HCT116 (cell line): ENCODE measurements around the gene SCD5. TPM values are rescaled to one million over a fixed set of nuclear protein-coding genes. Genes with fewer than 3 reads are reported as not detected.

Experiments
- ATAC-seq: fragments of 200-7000 bp; cut with Tn5 transposase; 2 replicates; pipeline ENCODE4 v1.9.1; 2020; ENCODE audit warnings: mild to moderate bottlenecking, moderate library complexity
- BruUV-seq: library from RNA; stranded (reverse); fragments of 400-500 nt; replicated peaks from 2 replicates; lab custom pipeline; 2021; lab: Mats Ljungman, UMichigan
- CTCF ChIA-PET: fragments of 300-600 bp; sonication (Branson Sonifier 250); formaldehyde crosslinking; loops from one replicate; lab custom pipeline; 2021; ENCODE audit warnings: antibody characterized with exemption; lab: Charles Lee
- POLR2A ChIA-PET: fragments of 300-600, 350-600 bp; sonication (Branson Sonifier 250); formaldehyde crosslinking; loops from one replicate; lab custom pipeline; 2021; ENCODE audit warnings: antibody characterized with exemption; lab: Charles Lee
- RAD21 ChIA-PET, 2 experiments: fragments of 300-600 bp; sonication (Branson Sonifier 250); formaldehyde crosslinking; loops; one replicate each; lab custom pipeline; 2023; ENCODE audit warnings: low total read pairs in 2 of 2; ENCODE audit not compliant: uncharacterized antibody in 2 of 2, unreplicated experiment in 2 of 2, low non-redundant PET in 1 of 2; lab: Charles Lee
- DNase-seq: peaks from one replicate; pipeline ENCODE4 v3.0.0-alpha.2; 2010; ENCODE audit warnings: low read depth, low spot score
- H2AFZ ChIP-seq: fragments of 200-600 bp; shearing (Covaris generic), sonication (generic); 2 replicates; pipeline ENCODE4 v1.6.1; 2017; ENCODE audit warnings: low read depth, mixed run types, mixed read lengths, antibody characterized with exemption, low read length; ENCODE audit not compliant: poor library complexity, severe bottlenecking
- H3K27ac ChIP-seq: 2 replicates; pipeline ENCODE4 v1.5.1; 2012; ENCODE audit warnings: low read depth, low read length
- H3K27me3 ChIP-seq: fragments of 200-600 bp; sonication (generic); 2 replicates; pipeline ENCODE4 v1.6.1; 2016; ENCODE audit warnings: mixed run types, low read length, mixed read lengths; ENCODE audit not compliant: insufficient read depth
- H3K36me3 ChIP-seq, 2 experiments: fragments of 200-500 bp in 1 of 2; fragments of 200-600 bp in 1 of 2; sonication (Bioruptor generic) in 1 of 2; sonication (generic) in 1 of 2; 2 replicates each; pipeline versions ENCODE4 v1.5.1 to v1.6.1; 2014 to 2016; ENCODE audit warnings: low read length in 2 of 2, inconsistent platforms in 1 of 2, mixed read lengths in 1 of 2, mixed run types in 1 of 2; ENCODE audit not compliant: insufficient read depth in 2 of 2, control insufficient read depth in 1 of 2
- H3K4me1 ChIP-seq, 2 experiments: fragments of 200-600 bp in 1 of 2; sonication (generic) in 1 of 2; 2 replicates each; pipeline versions ENCODE4 v1.5.1 to v1.6.1; 2012 to 2017; ENCODE audit warnings: low read length in 2 of 2, inconsistent platforms in 1 of 2, mild to moderate bottlenecking in 1 of 2, mixed read lengths in 1 of 2, mixed run types in 1 of 2, moderate library complexity in 1 of 2; ENCODE audit not compliant: insufficient read depth in 2 of 2, control insufficient read depth in 1 of 2
- H3K4me2 ChIP-seq: fragments of 200-600 bp; sonication (generic); 2 replicates; pipeline ENCODE4 v1.6.1; 2017; ENCODE audit warnings: mixed run types, low read length, mixed read lengths
- H3K4me3 ChIP-seq, 2 experiments: fragments of 200-600 bp in 1 of 2; sonication (generic) in 1 of 2; replicated peaks in 1 of 2; 2 replicates each; pipeline ENCODE4 v1.5.1; 2011 to 2016; ENCODE audit warnings: low read length in 2 of 2, control low read depth in 1 of 2, low read depth in 1 of 2, mild to moderate bottlenecking in 1 of 2, mixed read lengths in 1 of 2, mixed run types in 1 of 2
- H3K79me2 ChIP-seq: fragments of 200-600 bp; sonication (generic); 2 replicates; pipeline ENCODE4 v1.6.1; 2017; ENCODE audit warnings: mild to moderate bottlenecking, mixed run types, low read length, moderate library complexity, mixed read lengths; ENCODE audit not compliant: insufficient read depth
- H3K9ac ChIP-seq: fragments of 200-600 bp; sonication (generic); 2 replicates; pipeline ENCODE4 v1.6.1; 2016; ENCODE audit warnings: low read length, mixed read lengths
- H3K9me2 ChIP-seq: fragments of 200-600 bp; sonication (generic), shearing (Covaris generic); 2 replicates; pipeline ENCODE4 v1.6.1; 2017; ENCODE audit warnings: mixed run types, mild to moderate bottlenecking, moderate library complexity; ENCODE audit not compliant: insufficient read depth
- H3K9me3 ChIP-seq, 2 experiments: fragments of 200-500 bp in 1 of 2; fragments of 200-600 bp in 1 of 2; sonication (Bioruptor generic) in 1 of 2; sonication (generic) in 1 of 2; 2 replicates each; pipeline ENCODE4 v1.6.1; 2014 to 2017; ENCODE audit warnings: low read length in 2 of 2, mixed read lengths in 2 of 2, inconsistent platforms in 1 of 2, low read depth in 1 of 2, mild to moderate bottlenecking in 1 of 2, mixed run types in 1 of 2, moderate library complexity in 1 of 2; ENCODE audit not compliant: control insufficient read depth in 1 of 2, insufficient read depth in 1 of 2
- H4K20me1 ChIP-seq: fragments of 200-600 bp; sonication (generic), shearing (Covaris generic); 2 replicates; pipeline ENCODE4 v1.6.1; 2017; ENCODE audit warnings: mixed run types, mild to moderate bottlenecking, moderate library complexity; ENCODE audit not compliant: insufficient read depth
- ATF3 ChIP-seq: IDR thresholded peaks from 2 replicates; pipeline ENCODE4 v1.6.1; 2012
- CBX3 ChIP-seq: IDR thresholded peaks from 2 replicates; pipeline ENCODE4 v1.6.1; 2012; ENCODE audit warnings: low read depth
- CEBPB ChIP-seq: IDR thresholded peaks from 2 replicates; pipeline ENCODE4 v1.6.1; 2012; ENCODE audit warnings: low read depth
- CTCF ChIP-seq, 3 experiments: fragments of 200-600 bp in 1 of 3; sonication (generic) in 1 of 3; IDR thresholded peaks in 2 of 3; conservative IDR thresholded peaks in 1 of 3; 2 replicates each; pipeline ENCODE4 v1.5.1; 2012 to 2017; ENCODE audit warnings: low read depth in 2 of 3, low read length in 2 of 3, antibody characterized with exemption in 1 of 3, borderline replicate concordance in 1 of 3, control low read depth in 1 of 3, mild to moderate bottlenecking in 1 of 3, mixed read lengths in 1 of 3, mixed run types in 1 of 3, moderate library complexity in 1 of 3; ENCODE audit not compliant: insufficient read depth in 1 of 3
- EGR1 ChIP-seq: IDR thresholded peaks from 2 replicates; pipeline ENCODE4 v1.6.1; 2012; ENCODE audit warnings: low read depth
- EZH2 ChIP-seq: fragments of 200-600 bp; sonication (generic); IDR thresholded peaks from 2 replicates; pipeline ENCODE4 v1.6.1; 2017; ENCODE audit warnings: antibody characterized with exemption, mixed run types
- EZH2phosphoT487 ChIP-seq: fragments of 200-600 bp; IDR thresholded peaks from 2 replicates; pipeline ENCODE4 v1.6.1; 2018; ENCODE audit warnings: antibody characterized with exemption, borderline replicate concordance
- FOSL1 ChIP-seq: IDR thresholded peaks from 2 replicates; pipeline ENCODE4 v1.6.1; 2012; ENCODE audit warnings: low read depth
- JUND ChIP-seq: IDR thresholded peaks from 2 replicates; pipeline ENCODE4 v1.6.1; 2012
- MAX ChIP-seq: IDR thresholded peaks from 2 replicates; pipeline ENCODE4 v1.6.1; 2012
- POLR2A ChIP-seq: IDR thresholded peaks from 2 replicates; pipeline ENCODE4 v1.7.0; 2011; ENCODE audit warnings: borderline replicate concordance; ENCODE audit not compliant: insufficient read depth, insufficient read length; ENCODE audit errors: extremely low read depth
- POLR2AphosphoS5 ChIP-seq: IDR thresholded peaks from 2 replicates; pipeline ENCODE4 v1.6.1; 2011; ENCODE audit warnings: mild to moderate bottlenecking, low read depth, low read length, moderate library complexity
- SIN3A ChIP-seq: IDR thresholded peaks from 2 replicates; pipeline ENCODE4 v1.6.1; 2012; ENCODE audit warnings: low read depth
- SRF ChIP-seq: IDR thresholded peaks from 2 replicates; pipeline ENCODE4 v1.6.1; 2012; ENCODE audit warnings: low read depth
- TCF7L2 ChIP-seq: IDR thresholded peaks from 2 replicates; pipeline ENCODE4 v1.7.0; 2011; ENCODE audit warnings: borderline replicate concordance, inconsistent platforms; ENCODE audit not compliant: insufficient read depth, insufficient read length; ENCODE audit errors: extremely low read depth
- ZBTB33 ChIP-seq: IDR thresholded peaks from 2 replicates; pipeline ENCODE4 v1.6.1; 2011; ENCODE audit warnings: mild to moderate bottlenecking, low read length, moderate library complexity; ENCODE audit not compliant: insufficient replicate concordance; ENCODE audit errors: extremely low read depth
- ZFX ChIP-seq: fragments of 450-650 bp; IDR thresholded peaks from 2 replicates; pipeline ENCODE4 v1.6.1; 2017
- ZNF274 ChIP-seq: fragments of 200-500 bp; sonication (Bioruptor generic); IDR thresholded peaks from 2 replicates; pipeline ENCODE4 v1.6.1; 2014; ENCODE audit warnings: mild to moderate bottlenecking, low read depth, low read length, inconsistent platforms
- intact Hi-C: fragments of 100-400 bp; cut with micrococcal nuclease; formaldehyde crosslinking; loops from 2 replicates; pipeline ENCODE4 v1.10.0; 2022
- total RNA-seq: library from RNA; stranded (reverse); gene quantifications from one replicate; pipeline ENCODE4 v1.2.1, GENCODE V29; 2021; ENCODE audit not compliant: unreplicated experiment

SCD5 gene
- total RNA-seq, 1 experiment from 2014 or later = 21.7 TPM

- H3K36me3 ChIP-seq = no peaks in the 10 kb centered on the region
- no peaks in the 10 kb centered on the region for H4K20me1 ChIP-seq
- no peaks in the 10 kb centered on the region for H3K79me2 ChIP-seq
- intact Hi-C loops = no loop called here
- ChIA-PET POLR2A (no interaction called here), RAD21 (no interaction called here), CTCF (no interaction called here)
- H3K9ac ChIP-seq = no peak overlapping the region
- no peaks in the 10 kb centered on the region; the same call in 1 of the 2 replicates for H3K9me2 ChIP-seq
- H3K27me3 ChIP-seq = no peaks in the 10 kb centered on the region
- TF ChIP-seq EZH2phosphoT487 (no peak), POLR2A (no peak), CTCF (IDR thresholded peaks at IDR 0.05 in 2 of 3, conservative IDR thresholded peaks at IDR 0.05 in 1 of 3; ENCODE audit: borderline replicate concordance in 1 of 3, insufficient read depth in 1 of 3, low read depth in 2 of 3, low read length in 2 of 3) (no peak), JUND (no peak), ZBTB33 (no peak), CBX3 (no peak), EZH2 (no peak), POLR2AphosphoS5 (no peak), MAX (no peak), ZNF274 (no peak), TCF7L2 (no peak), FOSL1 (no peak), SIN3A (no peak), CEBPB (no peak), ATF3 (no peak), EGR1 (no peak), SRF (no peak), ZFX (no peak)
- BruUV-seq = no TSS peak
- no peak overlapping the region for H3K27ac ChIP-seq
- no peak overlapping the region for H3K4me2 ChIP-seq
- no peaks in the 10 kb centered on the region for H3K9me3 ChIP-seq
- ATAC-seq (no peak), DNase-seq (no peak)
- H3K4me1 ChIP-seq = no peaks in the 10 kb centered on the region
- no peak overlapping the region for H3K4me3 ChIP-seq
- no peak overlapping the region for H2AFZ ChIP-seq
These were observed 117.8 kb downstream of the SCD5 start for GRCh38 chr4:82680834-82681233.
